Neural cell (in vitro differentiated cells): ENCODE data around the gene LGSN. TPM values are rescaled to one million over a fixed set of nuclear protein-coding genes. Genes with fewer than 3 reads are reported as not detected.

Experiments used
- H2AFZ ChIP-seq: fragments of 200-600, 300-800 bp; sonication (generic), shearing (Covaris generic); 2 replicates; pipeline ENCODE4 v1.6.0; 2014; ENCODE audit warnings: low read depth, mild to moderate bottlenecking, antibody characterized with exemption, low read length, moderate library complexity
- H3F3A ChIP-seq: fragments of 200-600 bp; shearing (Covaris generic); 2 replicates; pipeline ENCODE4 v1.6.1; 2016; ENCODE audit warnings: mild to moderate bottlenecking, moderate library complexity, mixed read lengths, antibody characterized with exemption, low read length; ENCODE audit not compliant: insufficient read depth, poor library complexity, severe bottlenecking
- H3K27ac ChIP-seq: fragments of 200-600, 300-800 bp; sonication (generic), shearing (Covaris generic); 2 replicates; pipeline ENCODE4 v1.5.1; 2014; ENCODE audit warnings: mild to moderate bottlenecking, low read length, moderate library complexity
- H3K27me3 ChIP-seq: fragments of 300-800, 200-600 bp; sonication (generic), shearing (Covaris generic); 2 replicates; pipeline ENCODE4 v1.6.0; 2014; ENCODE audit warnings: mild to moderate bottlenecking, low read depth, low read length, moderate library complexity; ENCODE audit not compliant: insufficient read depth
- H3K36me3 ChIP-seq: fragments of 300-800, 200-600 bp; sonication (generic), shearing (Covaris generic); 2 replicates; pipeline ENCODE4 v1.5.1; 2014; ENCODE audit warnings: mild to moderate bottlenecking, antibody characterized with exemption, low read length, moderate library complexity; ENCODE audit not compliant: insufficient read depth
- H3K4me2 ChIP-seq: fragments of 300-800, 200-600 bp; sonication (generic), shearing (Covaris generic); 2 replicates; pipeline ENCODE4 v1.6.0; 2014; ENCODE audit warnings: mild to moderate bottlenecking, low read length
- H3K4me3 ChIP-seq: fragments of 300-800, 200-600 bp; sonication (generic), shearing (Covaris generic); 2 replicates; pipeline ENCODE4 v1.5.1; 2014; ENCODE audit warnings: mild to moderate bottlenecking, low read length, moderate library complexity
- H3K79me2 ChIP-seq: fragments of 200-600 bp; shearing (Covaris generic); replicated peaks from 2 replicates; pipeline ENCODE4 v1.6.0; 2014; ENCODE audit warnings: mild to moderate bottlenecking, low read length, moderate library complexity; ENCODE audit not compliant: insufficient read depth
- H3K9ac ChIP-seq: fragments of 300-800, 200-600 bp; sonication (generic), shearing (Covaris generic); 2 replicates; pipeline ENCODE4 v1.6.1; 2016; ENCODE audit warnings: mild to moderate bottlenecking, low read length, mixed read lengths
- H3K9me2 ChIP-seq: fragments of 200-600 bp; shearing (Covaris generic); 2 replicates; pipeline ENCODE4 v1.6.1; 2016; ENCODE audit warnings: mild to moderate bottlenecking, low read length, mixed read lengths; ENCODE audit not compliant: insufficient read depth
- H3K9me3 ChIP-seq: fragments of 200-600, 300-800 bp; sonication (generic), shearing (Covaris generic); 2 replicates; pipeline ENCODE4 v1.6.1; 2016; ENCODE audit warnings: mild to moderate bottlenecking, mixed run types, low read length, moderate library complexity, mixed read lengths
- H4K20me1 ChIP-seq: fragments of 200-600 bp; shearing (Covaris generic); 2 replicates; pipeline ENCODE4 v1.6.1; 2016; ENCODE audit warnings: mild to moderate bottlenecking, mixed run types; ENCODE audit not compliant: insufficient read depth
- EP300 ChIP-seq: fragments of 450-650 bp; conservative IDR thresholded peaks from 2 replicates; pipeline ENCODE4 v1.6.1; 2014; ENCODE audit warnings: antibody characterized with exemption, mild to moderate bottlenecking, moderate library complexity; ENCODE audit not compliant: poor library complexity, severe bottlenecking
- EZH2 ChIP-seq: fragments of 200-600, 300-800 bp; shearing (Covaris generic), sonication (generic); IDR thresholded peaks from 2 replicates; pipeline ENCODE4 v1.6.1; 2014; ENCODE audit warnings: antibody characterized with exemption, low read length, borderline replicate concordance, mild to moderate bottlenecking; ENCODE audit not compliant: insufficient read depth, poor library complexity, severe bottlenecking
- MXI1 ChIP-seq: fragments of 450-650 bp; conservative IDR thresholded peaks from 2 replicates; pipeline ENCODE4 v1.6.1; 2014; ENCODE audit warnings: antibody characterized with exemption, mild to moderate bottlenecking; ENCODE audit not compliant: poor library complexity, severe bottlenecking
- POLR2AphosphoS5 ChIP-seq: IDR thresholded peaks from 2 replicates; pipeline ENCODE4 v1.6.1; 2012
- RAD21 ChIP-seq: fragments of 450-650 bp; conservative IDR thresholded peaks from 2 replicates; pipeline ENCODE4 v1.6.1; 2014; ENCODE audit warnings: antibody characterized with exemption, mild to moderate bottlenecking, moderate library complexity
- SMC3 ChIP-seq: fragments of 450-650 bp; conservative IDR thresholded peaks from 2 replicates; pipeline ENCODE4 v1.6.1; 2014; ENCODE audit warnings: antibody characterized with exemption, mild to moderate bottlenecking, moderate library complexity; ENCODE audit not compliant: poor library complexity
- TAF1 ChIP-seq: IDR thresholded peaks from 2 replicates; pipeline ENCODE4 v1.6.1; 2012; ENCODE audit warnings: low read depth
- polyA plus RNA-seq: library from polyadenylated mRNA; depleted of rRNA; stranded (reverse); fragments of >200 nt; gene quantifications from 2 replicates; pipeline ENCODE4 v1.2.3, GENCODE V29; 2014
- TF ChIP-seq, protein P1 (sequence below): fragments of 450-650 bp; IDR thresholded peaks from 2 replicates; pipeline ENCODE4 v1.5.1; 2014; ENCODE audit warnings: antibody characterized with exemption, mild to moderate bottlenecking, moderate library complexity; ENCODE audit not compliant: poor library complexity, severe bottlenecking
- TF ChIP-seq, protein P2 (sequence below): IDR thresholded peaks from 2 replicates; pipeline ENCODE4 v1.6.1; 2012; ENCODE audit warnings: borderline replicate concordance

LGSN gene
- polyA plus RNA-seq, 1 donor from 2014 or later = not detected

DNA sequence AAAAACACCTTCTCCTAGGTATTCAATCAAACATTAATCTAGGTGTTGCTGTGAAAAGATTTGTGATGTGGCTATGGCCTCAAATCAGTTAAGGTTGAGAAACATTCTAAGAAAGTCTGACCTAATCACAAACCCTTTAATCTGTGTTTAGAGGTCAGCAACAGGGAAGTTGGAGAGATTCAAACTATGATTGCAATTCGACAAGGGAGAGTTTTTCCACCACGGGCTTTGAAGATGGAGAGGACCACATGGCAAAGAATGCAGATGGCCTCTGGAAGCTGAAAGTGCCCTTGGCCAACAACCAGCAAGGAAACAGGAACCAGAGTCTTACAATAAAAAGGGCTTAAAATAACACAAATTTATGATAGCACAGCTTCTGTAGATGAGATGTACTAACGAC lies 29.6 kb upstream of the LGSN start:
- H3K9ac ChIP-seq = no peak overlapping the region
- H3F3A ChIP-seq = no peaks in the 10 kb centered on the region
- H3K4me3 ChIP-seq = no peak overlapping the region
- no peak overlapping the region for H3K27ac ChIP-seq
- H3K79me2 ChIP-seq = no peaks in the 10 kb centered on the region
- TF ChIP-seq, protein P1, sequence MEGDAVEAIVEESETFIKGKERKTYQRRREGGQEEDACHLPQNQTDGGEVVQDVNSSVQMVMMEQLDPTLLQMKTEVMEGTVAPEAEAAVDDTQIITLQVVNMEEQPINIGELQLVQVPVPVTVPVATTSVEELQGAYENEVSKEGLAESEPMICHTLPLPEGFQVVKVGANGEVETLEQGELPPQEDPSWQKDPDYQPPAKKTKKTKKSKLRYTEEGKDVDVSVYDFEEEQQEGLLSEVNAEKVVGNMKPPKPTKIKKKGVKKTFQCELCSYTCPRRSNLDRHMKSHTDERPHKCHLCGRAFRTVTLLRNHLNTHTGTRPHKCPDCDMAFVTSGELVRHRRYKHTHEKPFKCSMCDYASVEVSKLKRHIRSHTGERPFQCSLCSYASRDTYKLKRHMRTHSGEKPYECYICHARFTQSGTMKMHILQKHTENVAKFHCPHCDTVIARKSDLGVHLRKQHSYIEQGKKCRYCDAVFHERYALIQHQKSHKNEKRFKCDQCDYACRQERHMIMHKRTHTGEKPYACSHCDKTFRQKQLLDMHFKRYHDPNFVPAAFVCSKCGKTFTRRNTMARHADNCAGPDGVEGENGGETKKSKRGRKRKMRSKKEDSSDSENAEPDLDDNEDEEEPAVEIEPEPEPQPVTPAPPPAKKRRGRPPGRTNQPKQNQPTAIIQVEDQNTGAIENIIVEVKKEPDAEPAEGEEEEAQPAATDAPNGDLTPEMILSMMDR = no peak
- TF ChIP-seq EZH2 = no peak
- no peak overlapping the region for H2AFZ ChIP-seq
- H3K36me3 ChIP-seq = no peaks in the 10 kb centered on the region
- H4K20me1 ChIP-seq = no peaks in the 10 kb centered on the region
- H3K4me2 ChIP-seq = no peak overlapping the region
- no peaks in the 10 kb centered on the region for H3K27me3 ChIP-seq
- no peaks in the 10 kb centered on the region for H3K9me2 ChIP-seq
- H3K9me3 ChIP-seq = no peaks in the 10 kb centered on the region

DNA sequence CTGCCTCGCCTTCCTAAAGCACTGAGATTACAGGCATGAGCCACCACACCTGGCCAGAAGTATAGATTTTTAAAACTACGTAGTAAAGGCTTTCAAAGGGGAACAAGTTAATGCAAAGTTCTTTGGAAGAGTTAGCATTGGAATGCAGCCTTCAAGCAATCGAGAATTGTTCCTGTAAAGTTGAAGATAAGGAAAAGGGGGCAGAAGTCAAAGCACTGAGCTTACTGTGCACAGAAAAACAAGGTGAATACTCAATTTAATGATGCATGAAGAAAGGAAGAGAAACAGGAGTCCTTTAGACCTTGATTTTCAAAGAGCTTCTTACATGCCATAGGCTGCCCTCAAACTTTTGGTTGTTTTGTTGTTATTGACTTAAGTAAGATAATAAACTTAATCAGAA lies 29.1 kb upstream of the LGSN start:
- Histone ChIP-seq H3K9me2 (no peaks in the 10 kb centered on the region), H3K27me3 (no peaks in the 10 kb centered on the region), H4K20me1 (no peaks in the 10 kb centered on the region), H3K9ac (no peak overlapping the region), H3K9me3 (no peaks in the 10 kb centered on the region), H3F3A (no peaks in the 10 kb centered on the region), H3K4me2 (no peak overlapping the region), H2AFZ (no peak overlapping the region), H3K36me3 (no peaks in the 10 kb centered on the region), H3K4me3 (no peak overlapping the region), H3K27ac (no peak overlapping the region), H3K79me2 (no peaks in the 10 kb centered on the region)
- TF ChIP-seq EZH2 = no peak
- no peak for TF ChIP-seq RAD21
- TF ChIP-seq MXI1 = no peak
- no peak for TF ChIP-seq POLR2AphosphoS5
- no peak for TF ChIP-seq TAF1
- TF ChIP-seq SMC3 = no peak
- no peak for TF ChIP-seq EP300
- TF ChIP-seq, protein P2, sequence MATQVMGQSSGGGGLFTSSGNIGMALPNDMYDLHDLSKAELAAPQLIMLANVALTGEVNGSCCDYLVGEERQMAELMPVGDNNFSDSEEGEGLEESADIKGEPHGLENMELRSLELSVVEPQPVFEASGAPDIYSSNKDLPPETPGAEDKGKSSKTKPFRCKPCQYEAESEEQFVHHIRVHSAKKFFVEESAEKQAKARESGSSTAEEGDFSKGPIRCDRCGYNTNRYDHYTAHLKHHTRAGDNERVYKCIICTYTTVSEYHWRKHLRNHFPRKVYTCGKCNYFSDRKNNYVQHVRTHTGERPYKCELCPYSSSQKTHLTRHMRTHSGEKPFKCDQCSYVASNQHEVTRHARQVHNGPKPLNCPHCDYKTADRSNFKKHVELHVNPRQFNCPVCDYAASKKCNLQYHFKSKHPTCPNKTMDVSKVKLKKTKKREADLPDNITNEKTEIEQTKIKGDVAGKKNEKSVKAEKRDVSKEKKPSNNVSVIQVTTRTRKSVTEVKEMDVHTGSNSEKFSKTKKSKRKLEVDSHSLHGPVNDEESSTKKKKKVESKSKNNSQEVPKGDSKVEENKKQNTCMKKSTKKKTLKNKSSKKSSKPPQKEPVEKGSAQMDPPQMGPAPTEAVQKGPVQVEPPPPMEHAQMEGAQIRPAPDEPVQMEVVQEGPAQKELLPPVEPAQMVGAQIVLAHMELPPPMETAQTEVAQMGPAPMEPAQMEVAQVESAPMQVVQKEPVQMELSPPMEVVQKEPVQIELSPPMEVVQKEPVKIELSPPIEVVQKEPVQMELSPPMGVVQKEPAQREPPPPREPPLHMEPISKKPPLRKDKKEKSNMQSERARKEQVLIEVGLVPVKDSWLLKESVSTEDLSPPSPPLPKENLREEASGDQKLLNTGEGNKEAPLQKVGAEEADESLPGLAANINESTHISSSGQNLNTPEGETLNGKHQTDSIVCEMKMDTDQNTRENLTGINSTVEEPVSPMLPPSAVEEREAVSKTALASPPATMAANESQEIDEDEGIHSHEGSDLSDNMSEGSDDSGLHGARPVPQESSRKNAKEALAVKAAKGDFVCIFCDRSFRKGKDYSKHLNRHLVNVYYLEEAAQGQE = no peak
- TF ChIP-seq, protein P1 = no peak
